Hepatocyte (in vitro differentiated cells): ENCODE measurements around the gene CEP170B. TPM values are rescaled to one million over a fixed set of nuclear protein-coding genes. Genes with fewer than 3 reads are reported as not detected.
"Not testable (repeated sequence)": the region's sequence is repeated elsewhere in the genome, so short reads cannot be mapped to it uniquely, and the experiment has no call there.

ENCODE experiments used
- DNase-seq: peaks from one replicate; pipeline ENCODE4 v3.0.0-alpha.2; 2016; ENCODE audit warnings: low spot score
- H2AFZ ChIP-seq: fragments of 200-600 bp; sonication (generic); 2 replicates; pipeline ENCODE4 v1.6.0; 2016; ENCODE audit warnings: antibody characterized with exemption, mild to moderate bottlenecking
- H3K27ac ChIP-seq: fragments of 200-600 bp; sonication (generic); 2 replicates; pipeline ENCODE4 v1.5.1; 2016; ENCODE audit warnings: mild to moderate bottlenecking
- H3K27me3 ChIP-seq: fragments of 200-600 bp; sonication (generic); 2 replicates; pipeline ENCODE4 v1.6.1; 2016
- H3K36me3 ChIP-seq: fragments of 200-600 bp; sonication (generic); replicated peaks from 2 replicates; pipeline ENCODE4 v1.5.1; 2016; ENCODE audit warnings: low read depth; ENCODE audit not compliant: insufficient read depth
- H3K4me1 ChIP-seq: fragments of 200-600 bp; sonication (generic); 2 replicates; pipeline ENCODE4 v1.5.1; 2016; ENCODE audit warnings: mild to moderate bottlenecking, moderate library complexity; ENCODE audit not compliant: insufficient read depth
- H3K4me2 ChIP-seq: fragments of 200-600 bp; sonication (generic); 2 replicates; pipeline ENCODE4 v1.6.0; 2016
- H3K4me3 ChIP-seq: fragments of 200-600 bp; sonication (generic); 2 replicates; pipeline ENCODE4 v1.5.1; 2016; ENCODE audit warnings: mild to moderate bottlenecking
- H3K79me2 ChIP-seq: fragments of 200-600 bp; sonication (generic); 2 replicates; pipeline ENCODE4 v1.6.0; 2017; ENCODE audit warnings: mild to moderate bottlenecking
- H3K9me2 ChIP-seq: fragments of 200-600 bp; sonication (generic); replicated peaks from 2 replicates; pipeline ENCODE4 v1.6.0; 2017; ENCODE audit warnings: mild to moderate bottlenecking; ENCODE audit not compliant: insufficient read depth
- H3K9me3 ChIP-seq: fragments of 200-600 bp; sonication (generic); 2 replicates; pipeline ENCODE4 v1.5.1; 2016; ENCODE audit warnings: low read depth, mild to moderate bottlenecking
- H4K20me1 ChIP-seq: fragments of 200-600 bp; sonication (generic); 2 replicates; pipeline ENCODE4 v1.6.0; 2016; ENCODE audit warnings: mild to moderate bottlenecking; ENCODE audit not compliant: insufficient read depth, poor library complexity, severe bottlenecking
- CTCF ChIP-seq: fragments of 200-600 bp; sonication (generic); IDR thresholded peaks from 2 replicates; pipeline ENCODE4 v1.5.1; 2016; ENCODE audit warnings: antibody characterized with exemption, mild to moderate bottlenecking; ENCODE audit not compliant: poor library complexity
- EZH2 ChIP-seq: fragments of 200-600 bp; sonication (generic); IDR thresholded peaks from 2 replicates; pipeline ENCODE4 v1.6.1; 2016; ENCODE audit warnings: antibody characterized with exemption, mild to moderate bottlenecking, borderline replicate concordance
- EZH2phosphoT487 ChIP-seq: fragments of 200-600 bp; sonication (generic); IDR thresholded peaks from one replicate; pipeline ENCODE4 v1.6.1; 2018; ENCODE audit warnings: antibody characterized with exemption, mild to moderate bottlenecking, low read depth, moderate library complexity; ENCODE audit not compliant: unreplicated experiment, severe bottlenecking
- WGBS: methylation state at CpG from one replicate; pipeline ENCODE4 v1.1.6; 2016; ENCODE audit warnings: low lambda C conversion rate; ENCODE audit errors: missing lambda C conversion rate; 5-methylcytosine and 5-hydroxymethylcytosine counted together
- polyA plus RNA-seq: library from polyadenylated mRNA; unstranded; fragments of >200 nt; fragmentation: Nextera tagmentation; extraction: Ambion mirVana; gene quantifications from 2 replicates; pipeline ENCODE4 v1.2.1, GENCODE V29; 2016
- total RNA-seq: library from RNA; depleted of rRNA; stranded (reverse); fragments of >200 nt; gene quantifications from 2 replicates; pipeline ENCODE4 v1.2.3, GENCODE V29; 2014

CEP170B gene
- total and polyA plus RNA-seq, 2 experiments from 2014 or later, result 7.6 to 20.3 TPM

GRCh38 chr14:104912053-104912452 lies 47.0 kb downstream of the CEP170B start:
- Histone ChIP-seq H2AFZ (no peak overlapping the region), H3K9me3 (no peaks in the 10 kb centered on the region), H3K4me1 (no peaks in the 10 kb centered on the region), H3K79me2 (no peaks in the 10 kb centered on the region), H3K36me3 (no peaks in the 10 kb centered on the region), H3K4me2 (no peak overlapping the region), H3K9me2 (no peaks in the 10 kb centered on the region), H4K20me1 (no peaks in the 10 kb centered on the region), H3K27me3 (peaks cover 10% of the 10 kb centered on the region), H3K27ac (no peak overlapping the region), H3K4me3 (no peak overlapping the region)
- no peak for TF ChIP-seq CTCF
- no peak for TF ChIP-seq EZH2
- TF ChIP-seq EZH2phosphoT487, result no peak
- WGBS, result 93% methylated on average over 3 of the region's 3 CpGs
- no peak for DNase-seq

- no peak for TF ChIP-seq EZH2phosphoT487
- TF ChIP-seq EZH2, result no peak
- TF ChIP-seq CTCF, result no peak
- WGBS, result 89% methylated on average over 7 of the region's 7 CpGs
- H4K20me1 ChIP-seq, result no peaks in the 10 kb centered on the region
Observed at GRCh38 chr14:104913435-104913834, 48.4 kb downstream of the CEP170B start.

GRCh38 chr14:104917116-104917515 lies 52.0 kb downstream of the CEP170B start:
- H2AFZ ChIP-seq, result no peak overlapping the region
- no peaks in the 10 kb centered on the region for H3K9me2 ChIP-seq
- 94% methylated on average over 9 of the region's 9 CpGs for WGBS
- no peaks in the 10 kb centered on the region for H4K20me1 ChIP-seq
- no peak overlapping the region for H3K4me2 ChIP-seq
- H3K27me3 ChIP-seq, result peaks cover 10% of the 10 kb centered on the region
- no peaks in the 10 kb centered on the region for H3K4me1 ChIP-seq
- no peaks in the 10 kb centered on the region for H3K9me3 ChIP-seq
- H3K36me3 ChIP-seq, result no peaks in the 10 kb centered on the region
- H3K4me3 ChIP-seq, result no peak overlapping the region
- H3K27ac ChIP-seq, result no peak overlapping the region
- H3K79me2 ChIP-seq, result no peaks in the 10 kb centered on the region
- DNase-seq, result no peak
- no peak for TF ChIP-seq CTCF
- TF ChIP-seq EZH2, result no peak
- no peak for TF ChIP-seq EZH2phosphoT487

More at GRCh38 chr14:104913435-104913834, 48.4 kb downstream of the CEP170B start:
- no peak overlapping the region for H3K4me2 ChIP-seq
- no peak for DNase-seq
- no peak overlapping the region for H3K4me3 ChIP-seq
- H3K79me2 ChIP-seq, result no peaks in the 10 kb centered on the region
- H3K9me2 ChIP-seq, result no peaks in the 10 kb centered on the region
- H3K27me3 ChIP-seq, result peaks cover 10% of the 10 kb centered on the region
- H3K9me3 ChIP-seq, result no peaks in the 10 kb centered on the region
- H2AFZ ChIP-seq, result no peak overlapping the region
- no peaks in the 10 kb centered on the region for H3K4me1 ChIP-seq
- no peaks in the 10 kb centered on the region for H3K36me3 ChIP-seq
- H3K27ac ChIP-seq, result no peak overlapping the region

- no peaks in the 10 kb centered on the region for H4K20me1 ChIP-seq
- no peaks in the 10 kb centered on the region for H3K36me3 ChIP-seq
- no peak overlapping the region for H3K4me3 ChIP-seq
- H2AFZ ChIP-seq, result no peak overlapping the region
- H3K9me2 ChIP-seq, result no peaks in the 10 kb centered on the region
- TF ChIP-seq EZH2 (no peak), EZH2phosphoT487 (no peak), CTCF (no peak)
- H3K9me3 ChIP-seq, result no peaks in the 10 kb centered on the region
- H3K4me1 ChIP-seq, result no peaks in the 10 kb centered on the region
- H3K4me2 ChIP-seq, result no peak overlapping the region
- no peaks in the 10 kb centered on the region for H3K79me2 ChIP-seq
- DNase-seq, result no peak
- H3K27me3 ChIP-seq, result peaks cover 10% of the 10 kb centered on the region
- H3K27ac ChIP-seq, result no peak overlapping the region
- WGBS, result 86% methylated on average over 4 of the region's 4 CpGs
Observed at GRCh38 chr14:104917993-104918392, 52.9 kb downstream of the CEP170B start.

GRCh38 chr14:104919152-104919992 lies 54.3 kb downstream of the CEP170B start:
- H3K79me2 ChIP-seq, H3K27ac ChIP-seq, H3K4me2 ChIP-seq, H3K27me3 ChIP-seq, DNase-seq, H3K36me3 ChIP-seq, H3K9me3 ChIP-seq, H2AFZ ChIP-seq, H3K4me3 ChIP-seq, H3K9me2 ChIP-seq, H3K4me1 ChIP-seq, H4K20me1 ChIP-seq: not testable (repeated sequence)
- WGBS, result 73% methylated on average over 12 of the region's 12 CpGs
